GM19328 (cell line): ENCODE measurements around the gene MAP6.
"Not testable (repeated sequence)": the region's sequence is repeated elsewhere in the genome, so short reads cannot be mapped to it uniquely, and the experiment has no call there.

Experiments used
- ATAC-seq: cut with Tn5 transposase; IDR thresholded peaks from one replicate; pipeline ENCODE4 v1.9.1; 2021; ENCODE audit warnings: mild to moderate bottlenecking, moderate library complexity; ENCODE audit not compliant: unreplicated experiment

MAP6 gene

GRCh38 chr11:75593286-75593915 is 75.4 kb downstream of the MAP6 start:
- no peak for ATAC-seq

DNA sequence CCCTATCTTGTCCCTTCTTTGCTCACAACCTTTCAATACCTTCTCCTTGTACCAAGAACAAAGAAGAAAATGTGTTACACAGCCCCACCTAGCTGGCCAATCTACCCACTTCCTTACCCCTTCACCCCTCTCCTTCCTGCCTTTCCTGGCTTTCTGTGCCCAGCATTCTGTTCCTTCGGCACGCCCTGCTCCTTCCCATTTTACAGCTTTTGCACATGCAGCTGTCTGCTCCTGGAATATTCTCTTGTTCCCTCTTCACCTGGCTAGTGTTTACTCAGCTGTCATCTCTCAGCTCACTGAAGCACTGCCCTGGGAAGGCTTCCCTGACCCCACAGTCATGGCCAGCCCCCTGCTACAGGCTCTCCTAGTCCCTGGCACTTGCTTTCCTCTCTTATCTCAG is 76.1 kb downstream of the MAP6 start:
- no peak for ATAC-seq

- no peak for ATAC-seq
Observed at GRCh38 chr11:75591966-75592365, 76.9 kb downstream of the MAP6 start.

- ATAC-seq, result no peak
Observed at GRCh38 chr11:75591371-75591770, 77.5 kb downstream of the MAP6 start.

DNA sequence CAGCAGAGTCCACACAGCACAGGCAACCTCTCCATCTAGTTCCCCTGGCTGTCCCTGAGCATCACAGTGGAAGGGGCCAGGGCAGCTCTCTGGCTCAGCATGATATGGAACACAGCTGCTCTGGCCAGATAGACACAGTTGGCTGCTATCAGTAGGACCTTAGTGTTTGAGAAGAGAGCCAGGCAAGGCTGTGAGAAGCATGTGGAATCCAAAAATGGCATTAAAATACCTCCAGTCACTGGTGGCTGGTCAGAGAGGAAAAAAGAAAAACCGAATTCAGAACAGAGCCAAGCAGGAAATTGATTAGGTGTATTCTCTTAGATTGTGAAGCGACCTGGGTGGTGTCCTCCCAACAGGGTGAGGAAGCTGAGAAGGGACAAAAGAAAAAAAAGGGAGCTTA is 78.9 kb downstream of the MAP6 start:
- no peak for ATAC-seq

- ATAC-seq, result no peak
Observed at GRCh38 chr11:75589051-75589450, 79.8 kb downstream of the MAP6 start.

GRCh38 chr11:75588051-75588481 is 80.8 kb downstream of the MAP6 start:
- no peak for ATAC-seq

GRCh38 chr11:75586395-75586794 is 82.4 kb downstream of the MAP6 start:
- ATAC-seq, result no peak

- no peak for ATAC-seq
Observed at GRCh38 chr11:75585293-75585670, 83.6 kb downstream of the MAP6 start.

- not testable (repeated sequence) for ATAC-seq
Observed at GRCh38 chr11:75584659-75585292, 84.1 kb downstream of the MAP6 start.

DNA sequence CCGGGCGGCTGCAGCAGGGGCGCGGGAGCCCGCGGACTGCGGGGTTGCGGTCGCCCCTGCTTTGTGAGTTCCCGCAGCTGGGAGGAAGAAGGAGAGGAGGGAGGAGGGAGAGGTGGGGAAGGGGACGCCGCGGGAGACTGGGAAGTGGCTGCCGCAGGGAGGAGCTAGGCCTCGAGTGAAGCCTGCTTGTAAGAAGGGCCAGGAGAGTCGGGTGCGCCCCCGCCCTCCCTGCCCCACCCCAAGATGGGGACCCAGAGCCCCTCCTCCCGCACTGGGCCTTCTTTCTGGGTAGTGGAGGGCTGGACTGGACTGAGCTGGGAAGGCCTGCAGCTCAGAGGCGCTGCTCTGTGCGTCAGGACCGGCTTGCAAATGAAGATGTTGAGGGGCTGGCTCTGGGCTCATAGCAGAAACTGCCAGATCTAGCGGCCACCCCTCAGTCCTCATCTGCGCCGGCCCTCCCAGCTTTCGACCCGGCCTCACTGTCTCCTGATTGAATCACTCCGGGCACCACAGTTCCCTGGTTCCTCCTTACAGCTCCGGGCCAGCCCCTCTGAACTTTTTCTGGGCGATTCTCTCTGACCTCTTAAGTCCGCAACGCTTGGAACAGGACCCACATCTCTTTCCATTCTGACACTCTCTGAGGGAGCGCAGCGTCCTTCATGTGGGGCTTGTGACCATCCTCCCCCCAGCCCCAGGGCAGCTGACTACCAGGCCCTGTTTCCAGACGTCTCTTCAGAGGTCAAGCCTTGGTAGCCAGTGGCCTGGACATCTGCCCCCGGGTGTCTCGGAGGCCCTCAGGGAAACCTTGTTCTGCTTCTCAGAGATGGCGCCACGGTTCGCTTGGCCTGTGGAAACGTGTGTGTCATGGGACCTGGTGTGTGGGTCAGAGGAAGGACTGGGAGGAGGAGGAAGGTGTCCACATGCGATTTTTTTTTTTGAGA is 84.8 kb downstream of the MAP6 start:
- no peak for ATAC-seq

DNA sequence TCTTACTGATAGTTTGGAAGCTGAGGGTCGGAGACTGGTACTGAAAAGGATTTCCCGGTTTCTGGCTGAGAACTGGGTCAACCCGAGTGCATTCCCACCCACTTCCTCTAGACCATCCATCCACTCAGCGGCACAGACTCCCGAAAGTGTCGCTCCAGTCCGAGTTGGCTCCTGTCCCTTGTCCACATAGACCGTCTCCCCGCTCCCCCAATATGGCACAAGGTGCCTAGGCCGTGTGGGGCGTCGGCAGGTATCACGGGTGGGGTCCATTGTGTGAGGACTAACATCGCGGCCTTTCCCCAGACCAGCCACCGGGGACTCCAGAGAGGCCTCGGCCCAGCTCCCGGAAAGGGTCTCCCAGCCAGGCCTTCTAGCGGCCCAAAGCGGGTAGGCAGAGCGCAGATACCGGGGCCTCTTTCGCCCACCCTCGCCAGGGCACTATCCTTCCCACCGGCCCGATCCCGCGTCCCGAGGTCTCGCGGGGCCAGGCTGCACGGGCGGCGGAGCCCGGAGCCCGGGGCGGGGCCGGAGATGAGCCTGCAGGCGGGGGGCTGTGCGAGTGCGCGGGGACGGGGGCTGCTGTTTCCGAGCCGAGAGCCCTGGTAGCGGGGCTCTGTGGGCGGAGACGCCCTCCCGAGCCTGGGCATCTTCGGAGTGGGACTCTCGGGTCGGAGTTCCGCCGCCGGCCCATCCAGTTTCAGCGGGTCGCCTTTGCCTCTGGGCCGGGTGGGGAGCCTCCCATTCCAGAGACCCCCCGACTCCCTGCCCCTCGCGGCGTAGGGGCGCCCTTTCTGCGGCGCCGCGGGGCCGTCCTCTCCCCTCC is 85.7 kb downstream of the MAP6 start:
- ATAC-seq, result no peak

- ATAC-seq, result no peak
Observed at GRCh38 chr11:75582506-75582894, 86.3 kb downstream of the MAP6 start.

DNA sequence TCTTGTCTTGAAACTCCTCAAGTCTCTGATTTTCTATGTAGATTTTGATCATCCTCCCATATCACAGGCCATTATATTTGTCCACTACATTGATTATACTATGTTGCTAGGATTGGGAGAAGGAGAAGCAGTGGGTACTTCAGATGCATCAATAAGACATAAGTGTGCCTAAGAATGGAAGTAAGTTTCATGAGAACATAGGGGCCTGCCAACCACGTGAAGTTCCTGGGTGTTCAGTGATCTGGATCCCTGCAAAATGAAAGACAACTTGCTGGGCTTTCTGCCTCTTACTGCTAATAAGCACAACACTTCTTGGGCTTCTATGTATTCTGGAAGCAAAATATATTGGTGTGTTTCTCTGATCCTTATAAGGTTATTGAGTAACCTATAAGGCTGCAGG is 89.0 kb downstream of the MAP6 start:
- ATAC-seq, result no peak

- no peak for ATAC-seq
Observed at GRCh38 chr11:75578977-75579376, 89.9 kb downstream of the MAP6 start.

DNA sequence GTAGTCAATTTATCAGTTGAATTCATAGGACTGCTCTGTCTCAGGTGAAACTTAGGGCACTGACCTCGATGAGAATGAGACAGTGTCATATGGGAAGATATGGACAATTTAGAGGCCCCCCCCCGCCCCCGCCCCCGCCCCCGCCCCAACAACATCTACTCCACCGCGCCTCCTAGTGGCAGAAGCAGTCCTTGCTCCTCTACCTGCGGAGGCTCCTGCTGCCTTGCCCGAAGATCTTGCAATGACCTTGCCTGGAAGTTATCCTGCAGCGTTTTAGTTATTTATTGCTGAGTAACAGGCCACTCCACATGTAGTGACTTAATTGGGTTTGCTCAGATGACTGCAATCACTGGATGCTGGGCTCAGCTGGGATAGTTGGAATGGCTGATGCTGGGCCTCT is 91.6 kb downstream of the MAP6 start:
- ATAC-seq, result no peak

- ATAC-seq, result no peak
Observed at GRCh38 chr11:75576499-75576918, 92.3 kb downstream of the MAP6 start.

GRCh38 chr11:75576017-75576416 is 92.8 kb downstream of the MAP6 start:
- ATAC-seq, result no peak

DNA sequence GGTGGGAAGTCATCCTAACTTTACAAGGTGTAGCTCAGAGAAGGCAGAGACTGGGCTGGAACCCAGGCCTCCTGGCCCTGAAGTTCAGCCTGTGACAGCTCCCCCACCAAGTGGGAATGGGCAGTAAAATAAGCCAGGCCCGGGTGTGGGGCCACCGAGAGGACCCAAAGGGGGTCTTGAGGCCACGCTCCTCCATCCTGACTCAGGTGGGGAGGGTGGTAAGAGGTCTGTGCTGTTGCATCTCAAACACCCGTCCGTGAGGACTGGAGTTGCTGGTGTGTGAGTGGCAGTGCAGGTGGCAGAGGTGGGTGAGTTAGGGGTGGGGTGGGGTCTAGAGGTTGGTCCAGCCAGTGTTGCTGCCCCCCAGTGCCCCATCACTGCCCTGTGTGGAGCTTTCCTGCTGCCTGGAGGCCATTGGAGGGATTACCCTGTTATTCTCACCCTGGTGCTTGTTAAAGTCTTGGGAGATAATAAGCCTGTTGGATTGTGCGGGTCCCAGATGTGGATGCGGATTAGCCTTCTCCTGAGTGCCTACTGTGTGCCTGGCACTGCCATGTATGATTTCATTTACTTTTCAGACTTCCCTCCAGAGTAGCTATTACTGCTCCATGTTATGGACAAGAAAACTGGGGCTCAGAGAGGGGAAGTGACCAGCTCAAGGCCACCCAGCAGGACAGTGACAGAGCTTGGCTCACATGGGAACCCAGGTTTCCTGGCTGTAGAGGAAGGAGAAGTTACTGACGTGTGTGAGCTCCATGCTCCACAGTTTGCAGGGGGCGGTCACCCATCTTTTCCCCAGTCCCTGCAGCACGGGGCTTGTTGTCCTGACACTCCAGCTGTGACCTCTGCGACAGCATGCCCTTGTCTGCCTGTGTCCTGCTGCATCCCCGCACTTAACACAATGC is 93.9 kb downstream of the MAP6 start:
- no peak for ATAC-seq

DNA sequence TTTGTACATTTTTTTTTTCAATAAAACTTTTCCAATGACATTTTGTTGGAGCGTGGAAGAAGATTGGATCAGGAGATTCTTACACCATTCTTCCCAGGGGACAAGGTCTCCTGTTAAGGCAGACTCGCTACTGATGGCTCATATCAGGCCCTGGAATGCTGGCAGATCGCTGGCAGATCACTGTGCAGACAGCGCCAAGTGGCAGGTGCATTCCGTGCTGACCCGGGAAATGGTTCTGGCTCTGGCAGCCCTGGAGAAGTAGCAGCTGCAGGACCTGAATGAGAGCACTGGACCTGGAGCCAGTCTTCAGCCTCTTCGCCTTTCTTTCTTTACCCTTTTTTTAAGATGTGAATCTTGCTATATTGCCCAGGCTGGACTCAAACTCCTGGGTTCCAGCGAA is 96.1 kb downstream of the MAP6 start:
- ATAC-seq, result no peak
